A204.1 (cell line): Measurements from ENCODE around the gene UBA6.

Source experiments
- FAIRE-seq: peaks from 2 replicates; lab custom pipeline; 2012; peaks lifted over from hg19 to GRCh38; lab: Jason Lieb, UNC

Gene UBA6

GRCh38 chr4:67575232-67576058 lies 125.5 kb downstream of the UBA6 start:
- no peak for FAIRE-seq

- FAIRE-seq = no peak
These were observed 127.8 kb downstream of the UBA6 start for GRCh38 chr4:67573193-67573592.

- FAIRE-seq = no peak
These were observed 129.0 kb downstream of the UBA6 start for GRCh38 chr4:67571975-67572374.

GRCh38 chr4:67570537-67570936 lies 130.4 kb downstream of the UBA6 start:
- no peak for FAIRE-seq

GRCh38 chr4:67568820-67569219 lies 132.1 kb downstream of the UBA6 start:
- no peak for FAIRE-seq

GRCh38 chr4:67566335-67566734 lies 134.6 kb downstream of the UBA6 start:
- no peak for FAIRE-seq

GRCh38 chr4:67565284-67565683 lies 135.7 kb downstream of the UBA6 start:
- FAIRE-seq = no peak
